ENCODE measurements around the gene SEC22A.

SEC22A gene

DNA sequence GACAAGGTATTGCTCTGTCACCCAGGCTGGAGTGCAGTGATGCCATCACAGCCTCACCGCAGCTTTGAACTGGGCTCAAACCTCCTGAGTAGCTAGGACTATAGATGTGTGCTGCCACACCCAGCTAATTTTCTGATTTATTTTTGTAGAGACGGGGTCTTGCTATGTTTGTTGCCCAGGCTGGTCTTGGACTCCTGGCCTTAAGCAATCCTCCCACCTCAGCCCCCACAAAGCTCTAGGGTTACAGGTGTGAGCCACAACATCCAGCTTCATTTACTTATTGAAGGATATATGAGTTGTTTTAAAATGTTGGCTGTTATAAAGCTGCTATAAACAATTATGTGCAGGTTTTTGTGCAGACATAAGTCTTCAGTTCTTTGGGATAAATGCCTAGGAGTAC, 62.2 kb downstream of the SEC22A start:
- no peak for TF ChIP-seq TEAD4 (IDR thresholded peaks at IDR 0.05)
- TF ChIP-seq, protein P1, sequence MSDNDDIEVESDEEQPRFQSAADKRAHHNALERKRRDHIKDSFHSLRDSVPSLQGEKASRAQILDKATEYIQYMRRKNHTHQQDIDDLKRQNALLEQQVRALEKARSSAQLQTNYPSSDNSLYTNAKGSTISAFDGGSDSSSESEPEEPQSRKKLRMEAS (IDR thresholded peaks at IDR 0.05) = no peak
- TF ChIP-seq YY1 (IDR thresholded peaks at IDR 0.05; ENCODE audit: low read depth) = no peak
- TF ChIP-seq TCF12 (IDR thresholded peaks at IDR 0.05; ENCODE audit: low read depth) = no peak
- TF ChIP-seq EP300 (IDR thresholded peaks at IDR 0.05; ENCODE audit: borderline replicate concordance) = no peak
- TF ChIP-seq, protein P2, sequence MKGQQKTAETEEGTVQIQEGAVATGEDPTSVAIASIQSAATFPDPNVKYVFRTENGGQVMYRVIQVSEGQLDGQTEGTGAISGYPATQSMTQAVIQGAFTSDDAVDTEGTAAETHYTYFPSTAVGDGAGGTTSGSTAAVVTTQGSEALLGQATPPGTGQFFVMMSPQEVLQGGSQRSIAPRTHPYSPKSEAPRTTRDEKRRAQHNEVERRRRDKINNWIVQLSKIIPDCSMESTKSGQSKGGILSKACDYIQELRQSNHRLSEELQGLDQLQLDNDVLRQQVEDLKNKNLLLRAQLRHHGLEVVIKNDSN (IDR thresholded peaks at IDR 0.05) = no peak
- TF ChIP-seq ZBTB7A (IDR thresholded peaks at IDR 0.05; ENCODE audit: low read depth) = no peak
- TF ChIP-seq RAD21 (IDR thresholded peaks at IDR 0.05; ENCODE audit: low read depth) = no peak
- TF ChIP-seq, protein P3, sequence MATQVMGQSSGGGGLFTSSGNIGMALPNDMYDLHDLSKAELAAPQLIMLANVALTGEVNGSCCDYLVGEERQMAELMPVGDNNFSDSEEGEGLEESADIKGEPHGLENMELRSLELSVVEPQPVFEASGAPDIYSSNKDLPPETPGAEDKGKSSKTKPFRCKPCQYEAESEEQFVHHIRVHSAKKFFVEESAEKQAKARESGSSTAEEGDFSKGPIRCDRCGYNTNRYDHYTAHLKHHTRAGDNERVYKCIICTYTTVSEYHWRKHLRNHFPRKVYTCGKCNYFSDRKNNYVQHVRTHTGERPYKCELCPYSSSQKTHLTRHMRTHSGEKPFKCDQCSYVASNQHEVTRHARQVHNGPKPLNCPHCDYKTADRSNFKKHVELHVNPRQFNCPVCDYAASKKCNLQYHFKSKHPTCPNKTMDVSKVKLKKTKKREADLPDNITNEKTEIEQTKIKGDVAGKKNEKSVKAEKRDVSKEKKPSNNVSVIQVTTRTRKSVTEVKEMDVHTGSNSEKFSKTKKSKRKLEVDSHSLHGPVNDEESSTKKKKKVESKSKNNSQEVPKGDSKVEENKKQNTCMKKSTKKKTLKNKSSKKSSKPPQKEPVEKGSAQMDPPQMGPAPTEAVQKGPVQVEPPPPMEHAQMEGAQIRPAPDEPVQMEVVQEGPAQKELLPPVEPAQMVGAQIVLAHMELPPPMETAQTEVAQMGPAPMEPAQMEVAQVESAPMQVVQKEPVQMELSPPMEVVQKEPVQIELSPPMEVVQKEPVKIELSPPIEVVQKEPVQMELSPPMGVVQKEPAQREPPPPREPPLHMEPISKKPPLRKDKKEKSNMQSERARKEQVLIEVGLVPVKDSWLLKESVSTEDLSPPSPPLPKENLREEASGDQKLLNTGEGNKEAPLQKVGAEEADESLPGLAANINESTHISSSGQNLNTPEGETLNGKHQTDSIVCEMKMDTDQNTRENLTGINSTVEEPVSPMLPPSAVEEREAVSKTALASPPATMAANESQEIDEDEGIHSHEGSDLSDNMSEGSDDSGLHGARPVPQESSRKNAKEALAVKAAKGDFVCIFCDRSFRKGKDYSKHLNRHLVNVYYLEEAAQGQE (IDR thresholded peaks at IDR 0.05; ENCODE audit: low read depth) = no peak
- no peak for TF ChIP-seq CEBPB (IDR thresholded peaks at IDR 0.05)
- TF ChIP-seq TAF1 (IDR thresholded peaks at IDR 0.05; ENCODE audit: low read depth) = no peak
- TF ChIP-seq FOXM1 (IDR thresholded peaks at IDR 0.05; ENCODE audit: borderline replicate concordance, low read depth) = no peak
- no peak for TF ChIP-seq CREB1 (IDR thresholded peaks at IDR 0.05; ENCODE audit: low read depth)
- TF ChIP-seq EGR1 (IDR thresholded peaks at IDR 0.05) = no peak
- TF ChIP-seq NFIC (IDR thresholded peaks at IDR 0.05) = no peak

DNA sequence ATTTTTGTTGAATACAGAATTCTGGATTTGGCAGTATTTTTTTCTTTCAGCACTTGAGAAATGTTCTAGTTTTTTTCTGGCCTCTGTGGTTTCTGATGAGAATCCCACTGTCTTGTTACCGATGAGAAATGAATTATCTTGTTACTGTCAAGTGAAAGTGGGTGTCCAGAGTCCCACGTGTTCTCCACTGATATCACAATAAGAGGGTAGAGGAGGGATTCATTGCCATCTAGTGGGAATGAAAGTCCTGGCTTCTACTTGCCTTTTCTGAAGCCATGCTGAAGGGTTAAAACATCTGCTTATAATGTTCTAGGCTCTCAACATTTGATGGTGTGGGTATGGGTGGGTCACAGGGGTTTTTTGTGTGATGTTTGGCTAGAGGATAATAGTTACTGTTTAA, 66.1 kb downstream of the SEC22A start:
- no peak for TF ChIP-seq CREB1 (IDR thresholded peaks at IDR 0.05; ENCODE audit: low read depth)
- no peak for TF ChIP-seq EGR1 (IDR thresholded peaks at IDR 0.05)
- TF ChIP-seq, protein P1 (IDR thresholded peaks at IDR 0.05) = no peak
- no peak for TF ChIP-seq TEAD4 (IDR thresholded peaks at IDR 0.05)
- no peak for TF ChIP-seq FOXM1 (IDR thresholded peaks at IDR 0.05; ENCODE audit: borderline replicate concordance, low read depth)

DNA sequence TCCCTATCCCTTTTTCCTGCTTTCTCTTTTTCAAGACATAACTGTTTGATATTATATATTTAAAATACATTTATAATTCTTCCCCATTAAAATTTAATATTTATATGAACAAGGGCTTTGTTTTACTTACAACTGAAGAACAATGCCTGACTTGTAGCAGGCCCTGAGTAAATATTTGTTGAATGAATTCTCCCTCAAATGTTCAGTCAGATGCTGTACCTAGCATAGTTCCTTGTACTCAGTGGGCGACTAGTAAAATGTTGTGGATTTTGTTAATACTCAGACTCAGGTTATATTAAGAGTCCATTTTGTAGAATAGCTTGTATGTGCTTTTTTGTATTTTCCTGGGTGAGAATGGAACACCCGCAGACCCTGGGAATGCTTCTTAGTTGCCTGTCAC, 69.1 kb downstream of the SEC22A start:
- TF ChIP-seq NFIC (IDR thresholded peaks at IDR 0.05) (no peak), TCF12 (IDR thresholded peaks at IDR 0.05; ENCODE audit: low read depth) (no peak), RAD21 (IDR thresholded peaks at IDR 0.05; ENCODE audit: low read depth) (no peak), CEBPB (IDR thresholded peaks at IDR 0.05) (no peak), CREB1 (IDR thresholded peaks at IDR 0.05; ENCODE audit: low read depth) (no peak), YY1 (IDR thresholded peaks at IDR 0.05; ENCODE audit: low read depth) (no peak), ZBTB7A (IDR thresholded peaks at IDR 0.05; ENCODE audit: low read depth) (no peak), TEAD4 (IDR thresholded peaks at IDR 0.05) (no peak), FOXM1 (IDR thresholded peaks at IDR 0.05; ENCODE audit: borderline replicate concordance, low read depth) (no peak), EGR1 (IDR thresholded peaks at IDR 0.05) (no peak), TAF1 (IDR thresholded peaks at IDR 0.05; ENCODE audit: low read depth) (no peak), EP300 (IDR thresholded peaks at IDR 0.05; ENCODE audit: borderline replicate concordance) (no peak)
- TF ChIP-seq, protein P1 (IDR thresholded peaks at IDR 0.05) = no peak
- TF ChIP-seq, protein P2 (IDR thresholded peaks at IDR 0.05) = no peak
- TF ChIP-seq, protein P3 (IDR thresholded peaks at IDR 0.05; ENCODE audit: low read depth) = no peak

DNA sequence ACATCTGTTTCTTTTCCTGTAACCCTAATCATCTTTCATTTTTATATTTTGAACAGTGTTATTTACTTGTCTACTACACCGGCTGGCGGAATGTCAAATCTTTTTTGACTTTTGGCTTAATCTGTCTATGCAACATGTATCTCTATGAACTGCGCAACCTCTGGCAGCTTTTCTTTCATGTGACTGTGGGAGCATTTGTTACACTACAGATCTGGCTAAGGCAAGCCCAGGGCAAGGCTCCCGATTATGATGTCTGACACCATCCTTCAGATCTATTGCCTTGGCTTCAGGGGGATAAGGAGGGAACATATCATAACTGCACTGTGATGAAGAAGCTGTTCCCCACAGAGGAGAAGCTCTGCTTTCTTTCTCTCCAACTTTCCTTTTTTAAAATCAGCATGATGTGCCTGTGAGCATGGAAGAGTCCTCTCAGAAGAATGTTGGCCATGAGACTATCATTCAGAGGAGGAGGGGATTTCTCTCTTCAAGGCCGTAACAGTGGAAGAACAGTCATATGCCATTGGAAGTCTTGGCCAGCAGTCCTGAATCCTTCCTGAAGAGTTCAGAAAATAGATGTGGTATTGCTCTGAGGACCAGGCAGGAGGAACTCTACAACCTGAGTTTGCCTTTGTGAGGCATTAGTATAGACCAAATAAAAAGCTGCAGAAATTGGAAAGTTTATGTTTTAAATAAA, 69.9 kb downstream of the SEC22A start:
- TF ChIP-seq CEBPB (IDR thresholded peaks at IDR 0.05) (no peak), FOXM1 (IDR thresholded peaks at IDR 0.05; ENCODE audit: borderline replicate concordance, low read depth) (no peak), RAD21 (IDR thresholded peaks at IDR 0.05; ENCODE audit: low read depth) (no peak), EP300 (IDR thresholded peaks at IDR 0.05; ENCODE audit: borderline replicate concordance) (no peak), EGR1 (IDR thresholded peaks at IDR 0.05) (no peak), TCF12 (IDR thresholded peaks at IDR 0.05; ENCODE audit: low read depth) (no peak), NFIC (IDR thresholded peaks at IDR 0.05) (no peak), ZBTB7A (IDR thresholded peaks at IDR 0.05; ENCODE audit: low read depth) (no peak), TAF1 (IDR thresholded peaks at IDR 0.05; ENCODE audit: low read depth) (no peak), YY1 (IDR thresholded peaks at IDR 0.05; ENCODE audit: low read depth) (no peak), CREB1 (IDR thresholded peaks at IDR 0.05; ENCODE audit: low read depth) (no peak)
- TF ChIP-seq, protein P3 (IDR thresholded peaks at IDR 0.05; ENCODE audit: low read depth) = no peak
- TF ChIP-seq, protein P1 (IDR thresholded peaks at IDR 0.05) = no peak
- TF ChIP-seq, protein P2 (IDR thresholded peaks at IDR 0.05) = no peak
